Measurements from ENCODE around the gene FGF22. TPM values are rescaled to one million over a fixed set of nuclear protein-coding genes. Genes with fewer than 3 reads are reported as not detected.

Gene FGF22
- total and polyA plus RNA-seq, 4 donors = 0.10 to 0.85 (median 0.34) TPM

DNA sequence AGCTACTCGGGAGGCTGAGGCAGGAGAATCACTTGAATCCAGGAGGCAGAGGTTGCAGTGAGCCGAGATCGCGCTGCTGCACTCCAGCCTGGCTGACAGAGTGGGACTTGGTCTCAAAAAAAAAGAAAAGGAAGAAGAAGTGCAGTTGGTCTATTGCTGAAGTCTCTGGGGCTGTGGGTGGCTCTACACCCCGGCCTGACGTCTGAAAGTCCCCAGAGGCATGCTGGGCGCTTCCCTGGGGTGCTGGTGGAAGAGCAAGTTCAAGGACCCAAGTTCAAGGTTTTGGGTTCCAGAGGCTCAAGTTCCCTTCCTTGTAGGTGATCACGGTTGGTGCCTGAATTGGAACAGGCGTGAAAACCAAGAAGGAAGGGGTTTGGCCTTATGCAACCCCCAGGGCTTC lies 46.2 kb upstream of the FGF22 start:
- Histone ChIP-seq H3K9me3 (ENCODE audit: control insufficient read depth in 4 of 4, insufficient read depth in 3 of 4, low read length in 3 of 4) (peaks cover 0 to 5% (median 0%) of the 10 kb centered on the region in 4 donors), H3K27ac (ENCODE audit: low read depth in 1 of 2, low read length in 1 of 2) (no peak overlapping the region), H3K4me1 (ENCODE audit: control insufficient read depth in 5 of 5, insufficient read depth in 5 of 5, low read length in 5 of 5) (peaks cover 0 to 11% (median 0%) of the 10 kb centered on the region in 5 donors), H3K36me3 (ENCODE audit: control insufficient read depth in 4 of 4, insufficient read depth in 4 of 4, low read length in 4 of 4) (no peaks in the 10 kb centered on the region), H3K9ac (ENCODE audit: insufficient read depth in 1 of 2, low read length in 2 of 2) (no peak overlapping the region), H3K4me3 (no peak overlapping the region), H3K27me3 (ENCODE audit: control insufficient read depth in 3 of 3, insufficient read depth in 3 of 3, low read length in 2 of 3) (peaks cover 6 to 25% (median 23%) of the 10 kb centered on the region in 3 donors)
- DNase-seq = no peak
- 59 to 65% methylated on average over 9 of the region's 9 CpGs for WGBS, 2 donors
- TF ChIP-seq, protein P1, sequence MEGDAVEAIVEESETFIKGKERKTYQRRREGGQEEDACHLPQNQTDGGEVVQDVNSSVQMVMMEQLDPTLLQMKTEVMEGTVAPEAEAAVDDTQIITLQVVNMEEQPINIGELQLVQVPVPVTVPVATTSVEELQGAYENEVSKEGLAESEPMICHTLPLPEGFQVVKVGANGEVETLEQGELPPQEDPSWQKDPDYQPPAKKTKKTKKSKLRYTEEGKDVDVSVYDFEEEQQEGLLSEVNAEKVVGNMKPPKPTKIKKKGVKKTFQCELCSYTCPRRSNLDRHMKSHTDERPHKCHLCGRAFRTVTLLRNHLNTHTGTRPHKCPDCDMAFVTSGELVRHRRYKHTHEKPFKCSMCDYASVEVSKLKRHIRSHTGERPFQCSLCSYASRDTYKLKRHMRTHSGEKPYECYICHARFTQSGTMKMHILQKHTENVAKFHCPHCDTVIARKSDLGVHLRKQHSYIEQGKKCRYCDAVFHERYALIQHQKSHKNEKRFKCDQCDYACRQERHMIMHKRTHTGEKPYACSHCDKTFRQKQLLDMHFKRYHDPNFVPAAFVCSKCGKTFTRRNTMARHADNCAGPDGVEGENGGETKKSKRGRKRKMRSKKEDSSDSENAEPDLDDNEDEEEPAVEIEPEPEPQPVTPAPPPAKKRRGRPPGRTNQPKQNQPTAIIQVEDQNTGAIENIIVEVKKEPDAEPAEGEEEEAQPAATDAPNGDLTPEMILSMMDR (IDR thresholded peaks at IDR 0.05; ENCODE audit: control extremely low read depth, extremely low read depth) = no peak
- no peak for ATAC-seq (ENCODE audit: insufficient read depth, low FRiP score)

DNA sequence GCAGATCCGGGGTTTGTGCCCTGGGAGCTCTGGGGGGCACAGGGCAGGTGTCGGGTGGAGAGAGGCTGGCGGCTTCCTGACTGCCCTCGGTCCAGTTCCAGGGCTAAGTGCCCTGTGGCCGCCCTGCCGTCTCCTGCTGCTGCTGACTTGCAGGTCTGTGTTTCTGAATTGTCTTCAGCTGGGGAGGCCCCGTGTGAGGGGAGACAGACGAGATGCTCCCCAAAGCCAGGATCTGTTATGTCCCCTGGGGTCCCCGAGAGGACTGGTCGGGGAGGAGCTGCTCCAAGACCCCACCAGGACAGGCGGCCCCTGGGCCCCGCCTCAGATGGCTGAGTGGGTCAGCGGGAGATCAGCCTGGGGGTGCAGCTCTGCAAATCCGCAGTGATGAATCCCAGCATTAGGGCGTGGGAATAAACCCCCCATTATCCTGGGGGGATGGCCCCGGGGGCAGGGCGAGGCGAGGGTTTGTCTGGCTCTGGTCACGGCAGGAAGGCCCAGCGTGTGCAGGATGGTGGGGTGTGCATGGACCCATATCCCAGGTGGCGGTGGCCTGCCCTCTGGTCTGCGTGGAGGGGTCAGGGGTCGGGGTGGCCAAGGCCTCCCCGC lies 45.3 kb upstream of the FGF22 start:
- Histone ChIP-seq H3K4me1 (ENCODE audit: control insufficient read depth in 5 of 5, insufficient read depth in 5 of 5, low read length in 5 of 5) (peaks cover 0 to 9% (median 0%) of the 10 kb centered on the region in 5 donors), H3K36me3 (ENCODE audit: control insufficient read depth in 4 of 4, insufficient read depth in 4 of 4, low read length in 4 of 4) (no peaks in the 10 kb centered on the region), H3K9ac (ENCODE audit: insufficient read depth in 1 of 2, low read length in 2 of 2) (no peak overlapping the region), H3K9me3 (ENCODE audit: control insufficient read depth in 4 of 4, insufficient read depth in 3 of 4, low read length in 3 of 4) (peaks cover 0 to 5% (median 0%) of the 10 kb centered on the region in 4 donors), H3K27ac (ENCODE audit: low read depth in 1 of 2, low read length in 1 of 2) (no peak overlapping the region), H3K4me3 (no peak overlapping the region), H3K27me3 (ENCODE audit: control insufficient read depth in 3 of 3, insufficient read depth in 3 of 3, low read length in 2 of 3) (peaks cover 0 to 23% (median 17%) of the 10 kb centered on the region in 3 donors)
- DNase-seq (no peak), ATAC-seq (ENCODE audit: insufficient read depth, low FRiP score) (no peak)
- 72 to 75% methylated on average over 24 of the region's 24 CpGs for WGBS, 2 donors
- TF ChIP-seq, protein P1 (IDR thresholded peaks at IDR 0.05; ENCODE audit: control extremely low read depth, extremely low read depth) = no peak

GRCh38 chr19:595326-596262 lies 44.1 kb upstream of the FGF22 start:
- 76 to 82% methylated on average over 41 to 42 of the region's 42 CpGs for WGBS, 2 donors
- Histone ChIP-seq H3K9me3 (ENCODE audit: control insufficient read depth in 4 of 4, insufficient read depth in 3 of 4, low read length in 3 of 4) (peaks cover 0 to 5% (median 0%) of the 10 kb centered on the region in 4 donors), H3K27me3 (ENCODE audit: control insufficient read depth in 3 of 3, insufficient read depth in 3 of 3, low read length in 2 of 3) (peaks cover 0 to 23% (median 17%) of the 10 kb centered on the region in 3 donors), H3K27ac (ENCODE audit: low read depth in 1 of 2, low read length in 1 of 2) (no peak overlapping the region), H3K36me3 (ENCODE audit: control insufficient read depth in 4 of 4, insufficient read depth in 4 of 4, low read length in 4 of 4) (no peaks in the 10 kb centered on the region), H3K4me1 (ENCODE audit: control insufficient read depth in 5 of 5, insufficient read depth in 5 of 5, low read length in 5 of 5) (peaks cover 0 to 5% (median 0%) of the 10 kb centered on the region in 5 donors), H3K9ac (ENCODE audit: insufficient read depth in 1 of 2, low read length in 2 of 2) (no peak overlapping the region), H3K4me3 (no peak overlapping the region)
- TF ChIP-seq, protein P1 (IDR thresholded peaks at IDR 0.05; ENCODE audit: control extremely low read depth, extremely low read depth) = no peak
- DNase-seq (no peak), ATAC-seq (ENCODE audit: insufficient read depth, low FRiP score) (no peak)

Data from lung (tissue), 12 donors.